HG02870 (cell line): Measurements from ENCODE around the gene TMEM203.

Experiments
- ATAC-seq: cut with Tn5 transposase; IDR thresholded peaks from one replicate; pipeline ENCODE4 v1.9.1; 2021; ENCODE audit warnings: mild to moderate bottlenecking, moderate library complexity; ENCODE audit not compliant: unreplicated experiment

Gene TMEM203

DNA sequence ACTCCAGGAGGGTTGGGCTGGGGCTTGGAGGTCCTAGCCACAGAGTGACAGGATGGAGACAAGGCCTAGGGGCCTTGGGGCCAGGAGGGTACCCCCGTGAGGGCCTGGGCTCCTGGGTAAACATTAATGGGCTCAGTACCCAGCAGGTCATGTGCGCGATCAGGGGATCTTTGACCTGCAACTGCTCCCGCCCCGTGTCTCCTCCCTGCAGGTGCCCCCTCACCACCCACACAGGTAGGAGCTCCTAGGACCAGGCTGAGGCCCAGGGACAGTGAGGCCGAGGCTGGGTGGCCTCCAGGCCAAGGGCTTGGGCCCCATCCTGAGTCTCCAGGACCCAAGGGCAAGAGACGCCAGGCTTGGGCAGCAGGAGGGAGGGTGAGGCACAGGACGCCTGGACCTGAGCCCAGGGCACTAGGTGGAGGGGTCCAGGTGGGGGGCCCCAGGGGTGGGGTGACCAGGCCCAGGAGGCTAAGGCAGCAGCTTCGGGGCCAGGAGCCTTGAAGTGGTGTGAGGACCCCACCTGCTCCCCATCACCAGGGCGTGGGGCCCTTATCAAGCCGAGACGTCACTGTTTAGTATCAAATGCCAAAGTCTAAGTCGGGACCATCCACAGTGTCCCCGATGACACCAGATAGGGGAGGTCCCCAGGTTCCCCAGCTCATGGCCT is 25.4 kb upstream of the TMEM203 start, which contains the start of gene SLC34A3:
SLC34A3 (plus strand) TSS at position 197 of the 667 bp plus-strand sequence. CDS start 802 bp downstream, outside the sequence.
- ATAC-seq = no peak

GRCh38 chr9:137229903-137230704 is 24.7 kb upstream of the TMEM203 start:
- no peak for ATAC-seq

GRCh38 chr9:137228968-137229896 is 23.8 kb upstream of the TMEM203 start:
- ATAC-seq = no peak

DNA sequence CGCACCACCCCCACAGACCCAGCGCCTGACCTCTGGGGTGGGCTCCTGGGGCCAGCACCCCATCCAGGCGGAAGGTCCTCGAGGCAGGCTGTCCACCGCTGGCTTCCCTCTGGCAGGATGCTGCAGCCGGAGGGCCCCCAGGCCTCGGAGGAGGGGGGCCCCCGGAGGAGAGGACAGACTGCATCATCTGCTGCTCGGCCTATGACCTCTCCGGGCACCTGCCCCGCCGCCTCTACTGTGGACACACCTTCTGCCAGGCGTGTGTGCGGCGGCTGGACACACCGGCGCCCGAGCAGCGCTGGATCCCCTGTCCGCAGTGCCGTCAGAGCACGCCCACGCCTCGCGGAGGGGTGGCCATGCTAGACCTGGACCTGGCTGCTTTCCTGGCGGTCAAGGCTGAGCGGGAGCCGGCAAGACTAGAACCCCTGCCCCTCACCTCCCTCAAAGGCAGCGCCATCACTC is 23.1 kb upstream of the TMEM203 start:
- ATAC-seq = no peak

DNA sequence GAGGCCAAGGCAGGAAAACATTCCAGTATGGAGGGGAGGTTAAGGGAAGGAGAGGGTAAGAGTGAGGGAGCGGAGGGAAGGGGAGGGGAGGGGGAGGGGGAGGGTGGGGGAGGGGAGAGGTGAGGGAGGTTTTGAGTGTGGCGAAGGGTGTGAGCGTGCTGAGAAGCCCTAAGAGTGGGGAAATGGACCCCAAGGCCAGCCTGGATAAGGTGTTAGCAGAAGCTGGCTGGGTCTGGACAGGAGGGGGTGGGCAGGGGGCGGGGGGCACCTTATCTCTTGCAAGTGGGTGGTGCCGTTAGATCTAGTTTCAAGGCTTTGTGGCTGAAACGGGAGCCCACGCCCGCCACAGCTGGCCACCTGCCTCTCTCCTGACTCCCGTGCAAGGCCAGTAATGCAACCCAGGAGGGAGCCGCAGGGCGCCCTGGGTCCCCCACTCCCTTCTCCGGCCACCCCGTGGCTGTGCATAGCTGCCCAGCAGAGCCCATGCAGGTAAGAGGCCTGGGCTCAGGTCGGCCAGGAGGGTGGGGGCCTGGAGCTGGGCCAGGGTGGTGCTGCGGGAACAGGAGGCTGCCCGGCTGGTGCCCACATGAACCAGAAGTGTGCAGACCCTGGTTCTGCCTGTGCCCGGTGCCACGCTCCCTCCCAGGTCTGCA is 22.5 kb upstream of the TMEM203 start:
- ATAC-seq = no peak

DNA sequence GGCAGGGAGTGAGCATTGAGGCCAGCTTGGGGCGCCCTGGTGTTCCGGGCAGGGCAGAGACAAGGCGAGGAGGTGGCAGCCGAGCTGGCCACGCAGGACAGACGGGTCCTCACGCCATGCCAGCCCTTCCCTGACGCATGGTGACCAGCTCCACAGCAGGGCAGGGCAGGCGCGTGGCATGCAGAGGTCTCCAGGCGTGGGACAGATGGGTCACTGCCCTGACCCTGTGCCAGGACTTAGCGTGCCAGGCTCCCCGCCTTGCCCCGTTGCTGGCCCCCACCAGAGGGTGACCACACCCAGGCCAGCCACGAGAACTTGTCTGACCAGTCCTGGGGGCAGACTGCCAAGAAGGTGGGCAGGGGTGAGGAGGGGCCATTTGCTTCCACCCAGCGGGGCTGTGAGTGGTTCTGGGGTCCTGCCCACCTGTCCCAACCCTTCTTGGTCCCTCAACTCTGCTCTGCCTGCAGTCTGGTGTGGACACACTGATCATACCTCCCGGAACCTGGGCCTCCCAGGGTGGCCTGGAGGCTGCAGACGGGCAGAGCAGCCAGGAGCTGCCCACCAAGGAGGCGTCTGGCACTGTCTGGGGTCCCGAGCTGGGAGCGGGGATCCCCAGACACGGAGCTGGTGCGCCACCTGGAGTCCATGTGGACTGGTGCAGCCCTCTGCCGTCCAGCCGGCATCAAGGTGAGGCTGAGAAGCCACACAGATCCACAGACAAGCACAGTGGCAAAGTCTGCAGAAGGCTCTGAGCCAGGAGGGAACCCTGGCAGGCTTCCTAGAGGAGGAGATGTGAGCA is 21.8 kb upstream of the TMEM203 start, which contains the start of gene RNF224:
RNF224 (plus strand) TSS at position 449 of the 799 bp plus-strand sequence. CDS start 834 bp downstream, outside the sequence.
- ATAC-seq = no peak

GRCh38 chr9:137226338-137227053 is 21.0 kb upstream of the TMEM203 start:
- no peak for ATAC-seq

DNA sequence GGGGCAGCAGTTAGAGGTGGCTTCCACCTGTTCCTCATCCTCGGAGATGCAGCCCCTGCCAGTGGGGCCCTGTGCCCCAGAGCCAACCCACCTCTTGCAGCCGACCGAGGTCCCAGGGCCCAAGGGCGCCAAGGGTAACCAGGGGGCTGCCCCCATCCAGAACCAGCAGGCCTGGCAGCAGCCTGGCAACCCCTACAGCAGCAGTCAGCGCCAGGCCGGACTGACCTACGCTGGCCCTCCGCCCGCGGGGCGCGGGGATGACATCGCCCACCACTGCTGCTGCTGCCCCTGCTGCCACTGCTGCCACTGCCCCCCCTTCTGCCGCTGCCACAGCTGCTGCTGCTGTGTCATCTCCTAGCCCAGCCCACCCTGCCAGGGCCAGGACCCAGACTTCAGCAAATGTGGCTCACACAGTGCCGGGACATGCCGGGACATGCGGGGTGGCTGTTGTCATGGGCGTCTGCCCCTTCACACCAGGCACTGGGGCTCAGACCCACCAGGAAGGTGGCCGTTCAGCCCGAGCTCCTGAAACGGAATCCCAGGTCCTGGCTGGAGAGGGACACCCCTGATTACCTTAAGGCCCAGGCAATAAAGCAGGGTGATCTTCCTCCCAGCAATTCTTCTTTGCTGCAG is 20.4 kb upstream of the TMEM203 start:
- no peak for ATAC-seq

DNA sequence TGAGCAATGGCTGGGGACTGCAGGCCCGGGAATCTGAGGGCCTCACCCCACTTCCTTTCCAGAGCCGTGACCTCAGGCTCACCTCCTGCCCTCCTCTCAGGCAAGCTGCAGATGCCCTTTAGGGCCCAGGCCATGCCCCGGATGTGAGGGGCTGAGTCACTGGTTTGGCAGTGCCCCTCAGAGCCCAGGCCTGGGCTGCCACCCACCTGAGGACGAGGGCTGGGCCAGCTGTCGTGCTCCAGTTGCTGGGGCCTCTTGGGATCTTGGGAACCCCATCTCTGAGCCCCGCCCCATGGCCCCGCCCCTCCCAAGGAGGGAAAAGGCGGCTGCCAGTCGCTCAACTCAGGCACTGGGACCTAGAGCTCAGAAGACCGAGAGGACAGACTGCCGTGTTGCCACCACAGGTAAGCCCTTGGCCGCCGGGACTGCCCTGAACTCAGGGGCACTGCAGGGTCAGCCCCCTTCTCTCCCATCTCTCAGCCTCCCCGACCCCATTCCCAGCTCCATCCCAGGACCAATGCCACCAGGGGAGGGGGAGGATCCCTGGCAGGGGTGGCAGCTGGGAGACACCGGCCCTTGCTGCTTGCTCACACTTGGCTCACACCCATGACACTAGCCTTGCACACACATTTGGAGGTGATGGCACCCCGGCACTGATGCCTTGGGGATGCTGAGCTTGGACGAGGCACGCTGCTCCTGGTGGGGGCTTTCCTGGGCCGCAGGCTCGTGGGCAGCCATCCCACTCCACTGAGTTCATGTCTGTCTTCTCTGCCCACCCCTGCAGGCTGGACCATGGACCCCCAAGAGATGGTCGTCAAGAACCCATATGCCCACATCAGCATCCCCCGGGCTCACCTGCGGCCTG is 19.6 kb upstream of the TMEM203 start, which contains the start of gene CYSRT1:
CYSRT1 (plus strand) TSS at position 345 of the 865 bp plus-strand sequence; CDS start at position 793, 448 bp downstream.
- no peak for ATAC-seq

DNA sequence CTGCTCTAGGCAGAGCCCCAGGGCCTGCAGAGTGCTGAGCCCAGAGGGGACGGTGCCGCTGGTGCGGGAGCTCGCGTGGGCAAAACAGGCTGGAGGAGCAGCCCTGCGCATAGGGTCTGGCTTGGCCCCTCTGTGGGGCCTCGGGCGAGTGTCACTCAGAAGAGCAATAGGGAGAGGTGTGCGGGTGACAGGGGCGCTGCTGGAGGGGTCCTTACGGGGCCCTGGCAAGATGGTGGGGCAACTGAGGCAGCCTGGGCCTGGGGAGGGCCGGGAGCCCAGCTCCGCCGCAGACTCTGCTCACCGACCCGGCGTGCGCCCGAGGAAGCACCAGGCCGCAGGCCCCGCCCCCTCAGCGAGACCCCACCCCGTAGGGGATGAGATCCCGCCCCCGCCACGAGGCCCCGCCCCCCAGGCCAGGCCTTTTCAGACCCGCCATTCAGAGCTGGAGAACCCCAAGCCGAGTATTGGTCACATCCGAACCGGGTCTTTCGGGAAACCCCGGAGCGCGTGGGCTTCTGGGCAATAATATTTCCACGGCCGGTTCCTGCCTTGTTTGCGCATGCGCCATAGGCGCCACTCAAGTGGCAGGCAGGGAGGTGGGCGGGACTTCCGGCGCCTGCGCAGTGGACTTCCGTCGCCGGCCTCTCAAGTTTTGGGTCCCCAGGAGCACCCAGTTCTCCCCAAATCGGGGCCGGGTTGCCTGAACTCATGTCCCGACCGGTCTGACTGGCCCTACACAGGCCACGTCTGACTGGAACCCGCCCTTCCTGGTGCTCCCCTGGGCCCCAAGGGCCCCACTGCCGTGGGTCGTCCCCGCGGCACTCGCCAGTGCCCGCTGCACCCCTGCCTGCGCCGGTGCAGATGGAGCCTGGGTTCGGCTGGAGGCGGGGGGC is 17.9 kb upstream of the TMEM203 start:
- peak; percentile 65 for ATAC-seq

- no peak for ATAC-seq
Observed at GRCh38 chr9:137222190-137223077, 17.0 kb upstream of the TMEM203 start, which contains the start of gene RNF208. TSS of gene RNF208 (minus strand) at chr9:137222240. CDS start at chr9:137221212, 1,028 bp downstream.

GRCh38 chr9:137221506-137222111 is 16.2 kb upstream of the TMEM203 start:
- ATAC-seq = no peak

GRCh38 chr9:137221095-137221505 is 15.7 kb upstream of the TMEM203 start:
- ATAC-seq = no peak

GRCh38 chr9:137220317-137221094 is 15.1 kb upstream of the TMEM203 start:
- no peak for ATAC-seq
